ENCODE measurements around the gene ANKRD13D.

The ANKRD13D gene

GRCh38 chr11:67270256-67271204 lies 18.6 kb upstream of the ANKRD13D start:
- in situ Hi-C loops (cut with MboI; ENCODE audit: low pct_unique_long_range_greater_than_20kb, low sequenced_read_pairs, unreplicated experiment) = no loop called here
- TF ChIP-seq CTCF (IDR thresholded peaks at IDR 0.05; ENCODE audit: extremely low read depth, insufficient read depth, missing control alignments) = no peak
- no peak for DNase-seq (ENCODE audit: low spot score)

- DNase-seq (ENCODE audit: low spot score) = no peak
- TF ChIP-seq CTCF (IDR thresholded peaks at IDR 0.05; ENCODE audit: extremely low read depth, insufficient read depth, missing control alignments) = no peak
- in situ Hi-C loops (cut with MboI; ENCODE audit: low pct_unique_long_range_greater_than_20kb, low sequenced_read_pairs, unreplicated experiment) = no loop called here
Observed at GRCh38 chr11:67271205-67271540, 17.9 kb upstream of the ANKRD13D start.

- no peak for TF ChIP-seq CTCF (IDR thresholded peaks at IDR 0.05; ENCODE audit: extremely low read depth, insufficient read depth, missing control alignments)
- in situ Hi-C loops (cut with MboI; ENCODE audit: low pct_unique_long_range_greater_than_20kb, low sequenced_read_pairs, unreplicated experiment) = no loop called here
- DNase-seq (ENCODE audit: low spot score) = no peak
Observed at GRCh38 chr11:67271541-67272284, 17.4 kb upstream of the ANKRD13D start.

GRCh38 chr11:67272327-67273259 lies 16.5 kb upstream of the ANKRD13D start:
- in situ Hi-C loops (cut with MboI; ENCODE audit: low pct_unique_long_range_greater_than_20kb, low sequenced_read_pairs, unreplicated experiment) = no loop called here
- no peak for DNase-seq (ENCODE audit: low spot score)

GRCh38 chr11:67273260-67273990 lies 15.7 kb upstream of the ANKRD13D start:
- no peak for TF ChIP-seq CTCF (IDR thresholded peaks at IDR 0.05; ENCODE audit: extremely low read depth, insufficient read depth, missing control alignments)
- DNase-seq (ENCODE audit: low spot score) = no peak
- in situ Hi-C loops (cut with MboI; ENCODE audit: low pct_unique_long_range_greater_than_20kb, low sequenced_read_pairs, unreplicated experiment) = no loop called here

More at GRCh38 chr11:67272327-67273259, 16.5 kb upstream of the ANKRD13D start:
- TF ChIP-seq CTCF (IDR thresholded peaks at IDR 0.05; ENCODE audit: extremely low read depth, insufficient read depth, missing control alignments) = no peak
